Activated naive CD8-positive, alpha-beta T cell treated with anti-CD3 and anti-CD28 coated beads, Interleukin-2, amount 50 U/mL, for 24 hours (primary cell): Measurements from ENCODE around the gene ZEB2.
A peak's percentile ranks its signal among the peaks of the same experiment; 100 is the strongest.

ENCODE experiments used
- ATAC-seq: fragments of 150-1000 bp; cut with Tn5 transposase; one replicate; pipeline ENCODE4 v1.10.0; 2021
- DNase-seq: peaks from one replicate; pipeline ENCODE4 v3.0.0; 2021
- H3K27ac Mint-ChIP-seq: one replicate; pipeline ENCODE4 v1.8.0; 2021; ENCODE audit warnings: mild to moderate bottlenecking, mixed read lengths
- H3K27me3 Mint-ChIP-seq: one replicate; pipeline ENCODE4 v1.8.0; 2021; ENCODE audit warnings: mixed read lengths
- H3K36me3 Mint-ChIP-seq: one replicate; pipeline ENCODE4 v1.8.0; 2021; ENCODE audit warnings: low read depth, mixed read lengths
- H3K4me1 Mint-ChIP-seq: one replicate; pipeline ENCODE4 v1.8.0; 2021; ENCODE audit warnings: mixed read lengths
- H3K4me3 Mint-ChIP-seq: one replicate; pipeline ENCODE4 v1.8.0; 2021; ENCODE audit warnings: mild to moderate bottlenecking, moderate library complexity, mixed read lengths
- H3K9me3 Mint-ChIP-seq: one replicate; pipeline ENCODE4 v1.8.0; 2021; ENCODE audit warnings: mixed read lengths

ZEB2 gene

DNA sequence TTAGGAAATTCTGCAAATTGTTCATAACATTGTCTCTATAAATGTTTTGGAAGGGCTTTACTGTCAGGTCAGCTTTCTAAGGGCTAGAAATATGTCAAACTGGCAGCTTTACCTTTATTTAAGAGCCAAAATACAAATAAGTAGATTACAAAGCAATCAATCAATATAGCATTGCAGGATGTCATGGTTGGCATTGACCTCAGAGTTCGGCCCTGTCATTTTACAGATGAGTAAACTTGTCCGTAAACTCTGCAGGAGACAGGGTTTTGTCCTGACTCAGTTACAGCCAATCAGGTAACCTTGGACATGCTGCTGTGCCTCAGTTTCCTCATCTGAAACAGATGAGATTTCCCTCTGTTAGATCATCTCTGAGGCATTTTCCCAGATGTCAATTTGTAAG, 25.9 kb upstream of the ZEB2 start:
- ATAC-seq (no peak), DNase-seq (no peak)
- peaks cover 11% of the 10 kb centered on the region for H3K4me1 Mint-ChIP-seq
- peaks cover 5% of the 10 kb centered on the region for H3K27me3 Mint-ChIP-seq
- no peak overlapping the region for H3K4me3 Mint-ChIP-seq
- H3K9me3 Mint-ChIP-seq: no peaks in the 10 kb centered on the region
- H3K36me3 Mint-ChIP-seq: no peaks in the 10 kb centered on the region
- no peak overlapping the region for H3K27ac Mint-ChIP-seq

DNA sequence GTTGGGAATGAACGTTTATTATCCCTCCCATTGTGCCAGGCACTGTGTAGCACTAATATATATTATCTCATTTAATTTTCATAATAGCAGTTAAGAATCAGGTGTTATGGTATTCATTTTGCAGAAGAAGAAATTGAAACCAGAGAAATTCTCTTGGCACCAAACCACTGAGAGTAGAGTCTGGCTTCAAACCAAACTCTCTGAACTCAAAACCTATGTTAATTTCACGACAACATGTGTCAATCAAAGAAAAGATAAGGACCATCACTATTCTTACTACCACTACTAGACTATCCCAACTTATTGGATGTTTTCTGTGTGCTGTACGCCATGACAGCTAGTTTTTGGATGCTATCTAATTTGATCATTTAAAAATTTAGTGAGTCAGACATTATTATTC, 24.1 kb upstream of the ZEB2 start:
- Mint-ChIP-seq H3K4me3 (no peak overlapping the region), H3K9me3 (no peaks in the 10 kb centered on the region), H3K36me3 (no peaks in the 10 kb centered on the region), H3K27ac (no peak overlapping the region), H3K27me3 (peaks cover 5% of the 10 kb centered on the region), H3K4me1 (peaks cover 11% of the 10 kb centered on the region)
- DNase-seq (no peak), ATAC-seq (no peak)

GRCh38 chr2:144541396-144541795, 21.5 kb upstream of the ZEB2 start:
- H3K27ac Mint-ChIP-seq: no peak overlapping the region
- H3K4me3 Mint-ChIP-seq: no peak overlapping the region
- peaks cover 10% of the 10 kb centered on the region for H3K27me3 Mint-ChIP-seq
- DNase-seq: no peak
- ATAC-seq: no peak
- no peaks in the 10 kb centered on the region for H3K36me3 Mint-ChIP-seq
- H3K4me1 Mint-ChIP-seq: no peaks in the 10 kb centered on the region
- no peaks in the 10 kb centered on the region for H3K9me3 Mint-ChIP-seq

DNA sequence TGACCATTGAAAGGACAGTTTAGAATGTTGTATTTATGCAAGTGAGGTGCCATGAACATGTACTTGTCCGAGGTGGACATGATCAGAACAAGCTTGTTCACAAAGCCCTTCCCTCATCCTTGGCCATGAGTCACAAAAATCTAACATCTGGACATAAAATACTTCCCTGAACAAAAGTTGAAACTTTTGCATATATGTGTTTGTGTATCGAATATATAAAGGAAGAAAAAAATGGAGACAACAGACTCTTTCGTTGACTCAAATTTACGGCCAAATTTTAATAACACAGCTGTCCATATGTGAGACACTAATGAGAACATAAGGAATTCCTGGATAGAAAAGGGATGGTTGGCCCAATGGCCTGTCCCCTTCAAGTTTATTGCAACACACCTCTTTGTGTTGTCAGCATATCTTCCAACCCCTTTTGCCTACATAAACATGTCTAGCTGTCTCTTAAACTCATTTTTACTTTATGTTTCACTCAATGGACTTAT, 19.4 kb upstream of the ZEB2 start:
- H3K9me3 Mint-ChIP-seq: no peaks in the 10 kb centered on the region
- H3K4me1 Mint-ChIP-seq: no peaks in the 10 kb centered on the region

DNA sequence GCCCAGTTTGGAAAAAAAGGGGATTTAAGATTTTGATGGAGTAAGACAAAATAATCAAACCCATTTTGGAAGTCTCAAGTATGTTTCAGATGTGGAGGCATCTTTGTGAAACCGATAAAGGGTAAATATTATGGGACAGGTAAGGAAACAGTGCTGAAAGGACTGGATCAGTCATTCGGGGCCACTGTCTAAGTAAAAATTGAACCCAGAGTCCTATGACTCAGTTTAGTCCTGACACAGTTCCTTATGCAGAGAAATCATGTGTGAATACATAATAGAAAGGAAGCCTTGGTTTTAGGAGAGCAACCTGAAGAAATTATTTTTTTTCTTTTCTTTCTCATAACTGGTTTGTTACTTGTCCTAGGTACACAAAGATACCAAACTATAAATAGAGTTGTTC, 15.4 kb upstream of the ZEB2 start:
- Mint-ChIP-seq H3K27ac (no peak overlapping the region), H3K9me3 (no peaks in the 10 kb centered on the region), H3K27me3 (peaks cover 18% of the 10 kb centered on the region), H3K4me3 (no peak overlapping the region), H3K4me1 (no peaks in the 10 kb centered on the region), H3K36me3 (no peaks in the 10 kb centered on the region)
- DNase-seq (no peak), ATAC-seq (no peak)

More for the DNA sequence above, 19.4 kb upstream of the ZEB2 start:
- no peak overlapping the region for H3K27ac Mint-ChIP-seq
- H3K27me3 Mint-ChIP-seq: peaks cover 13% of the 10 kb centered on the region
- DNase-seq (no peak), ATAC-seq (no peak)
- H3K4me3 Mint-ChIP-seq: no peak overlapping the region
- no peaks in the 10 kb centered on the region for H3K36me3 Mint-ChIP-seq

GRCh38 chr2:144533221-144533620, 13.3 kb upstream of the ZEB2 start:
- H3K27me3 Mint-ChIP-seq: peaks cover 23% of the 10 kb centered on the region
- H3K36me3 Mint-ChIP-seq: no peaks in the 10 kb centered on the region
- DNase-seq: no peak
- no peaks in the 10 kb centered on the region for H3K9me3 Mint-ChIP-seq
- no peaks in the 10 kb centered on the region for H3K4me1 Mint-ChIP-seq
- no peak overlapping the region for H3K4me3 Mint-ChIP-seq
- H3K27ac Mint-ChIP-seq: no peak overlapping the region
- ATAC-seq: no peak

DNA sequence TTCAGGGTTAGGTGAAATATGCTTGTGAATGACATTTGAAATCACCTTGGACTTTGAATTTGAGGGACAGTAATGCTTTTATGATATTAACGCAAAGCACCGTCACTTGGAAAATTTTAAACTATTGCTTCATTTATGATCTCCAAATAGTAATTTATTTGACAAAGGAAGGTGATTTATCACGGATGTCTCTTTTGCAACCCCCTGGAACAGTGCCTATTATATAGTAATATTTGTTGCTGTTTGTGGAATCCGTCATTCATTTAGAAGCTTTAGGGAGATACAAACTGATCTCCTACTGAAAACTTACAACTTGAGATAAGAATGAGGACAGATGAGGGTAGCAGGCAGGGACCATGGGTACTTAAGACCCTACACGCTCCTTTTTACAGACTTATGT, 10.7 kb upstream of the ZEB2 start:
- Mint-ChIP-seq H3K4me1 (no peaks in the 10 kb centered on the region), H3K9me3 (no peaks in the 10 kb centered on the region), H3K4me3 (no peak overlapping the region), H3K27me3 (peaks cover 34% of the 10 kb centered on the region), H3K27ac (no peak overlapping the region), H3K36me3 (no peaks in the 10 kb centered on the region)
- no peak for DNase-seq
- no peak for ATAC-seq

DNA sequence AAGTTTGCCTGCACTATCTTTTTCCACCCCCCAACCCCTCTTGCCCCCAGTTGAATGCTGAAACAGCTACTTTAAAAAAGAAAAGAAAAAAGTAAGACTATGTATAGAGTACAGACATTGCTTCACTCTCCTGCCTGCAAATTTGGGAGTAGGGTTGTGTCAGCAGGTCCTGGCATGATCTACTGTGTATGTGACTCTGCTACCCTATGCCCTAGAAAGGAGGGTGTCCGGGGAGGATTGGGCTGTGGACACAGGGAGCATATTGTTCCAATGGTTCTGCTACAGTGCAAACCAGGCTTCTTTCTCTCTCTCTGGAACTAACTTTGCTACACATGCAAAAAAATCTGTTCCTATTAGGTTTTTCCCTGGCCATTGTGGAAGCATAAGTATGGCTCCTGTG, 9.9 kb upstream of the ZEB2 start:
- H3K4me3 Mint-ChIP-seq: no peak overlapping the region
- no peak for DNase-seq
- ATAC-seq: no peak
- no peak overlapping the region for H3K27ac Mint-ChIP-seq
- H3K36me3 Mint-ChIP-seq: no peaks in the 10 kb centered on the region
- peaks cover under 1% of the 10 kb centered on the region for H3K4me1 Mint-ChIP-seq
- H3K27me3 Mint-ChIP-seq: peaks cover 39% of the 10 kb centered on the region
- no peaks in the 10 kb centered on the region for H3K9me3 Mint-ChIP-seq

DNA sequence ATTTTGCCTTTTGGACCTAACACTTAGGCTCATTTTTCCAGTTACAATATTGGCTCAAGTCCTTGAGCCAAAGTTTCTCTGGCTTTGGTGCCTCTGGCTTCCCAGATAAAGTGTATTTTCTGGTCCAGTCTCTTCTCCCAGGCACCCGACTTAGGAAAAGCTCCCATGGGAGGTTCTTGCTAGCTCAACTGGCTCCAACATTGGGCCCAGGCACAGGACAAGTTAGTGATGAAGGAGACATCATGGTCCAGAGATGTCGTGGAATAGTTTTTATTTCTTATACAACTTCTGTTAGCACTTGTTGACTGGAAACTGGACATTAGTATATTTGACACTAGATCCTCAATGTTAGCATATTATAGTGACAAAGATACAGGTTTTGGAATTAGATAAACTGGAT, 8.2 kb upstream of the ZEB2 start:
- no peaks in the 10 kb centered on the region for H3K9me3 Mint-ChIP-seq
- DNase-seq (no peak), ATAC-seq (no peak)
- H3K36me3 Mint-ChIP-seq: no peaks in the 10 kb centered on the region
- peaks cover 46% of the 10 kb centered on the region for H3K27me3 Mint-ChIP-seq
- H3K4me3 Mint-ChIP-seq: no peak overlapping the region
- peaks cover 9% of the 10 kb centered on the region for H3K4me1 Mint-ChIP-seq
- no peak overlapping the region for H3K27ac Mint-ChIP-seq

DNA sequence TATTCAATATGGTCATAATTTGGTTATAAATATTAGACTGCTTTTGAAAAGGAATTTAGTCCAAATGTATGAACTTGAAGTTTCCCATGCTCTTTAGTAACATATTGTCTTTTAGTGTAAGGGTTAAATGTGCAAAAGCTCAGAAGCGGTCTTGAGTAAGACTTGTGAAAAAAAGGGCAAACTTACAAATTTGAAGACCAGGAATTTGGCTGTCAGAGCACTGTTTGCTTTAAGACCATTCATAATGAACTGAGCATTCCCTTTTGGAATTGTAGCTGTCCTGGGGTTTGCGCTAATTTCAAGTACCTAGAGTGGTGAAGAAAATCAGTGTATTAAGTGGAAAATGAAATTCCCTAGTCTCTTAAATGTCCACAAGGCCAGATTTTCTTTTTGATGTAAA, 6.9 kb upstream of the ZEB2 start:
- H3K4me3 Mint-ChIP-seq: no peak overlapping the region
- ATAC-seq (no peak), DNase-seq (no peak)
- H3K27ac Mint-ChIP-seq: no peak overlapping the region
- H3K27me3 Mint-ChIP-seq: peaks cover 51% of the 10 kb centered on the region
- H3K9me3 Mint-ChIP-seq: no peaks in the 10 kb centered on the region
- H3K36me3 Mint-ChIP-seq: no peaks in the 10 kb centered on the region
- peaks cover 19% of the 10 kb centered on the region for H3K4me1 Mint-ChIP-seq

- Mint-ChIP-seq H3K4me3 (peak overlapping the region; percentile 80), H3K27me3 (peaks cover 57% of the 10 kb centered on the region), H3K27ac (peak overlapping the region; percentile 50), H3K36me3 (no peaks in the 10 kb centered on the region), H3K9me3 (no peaks in the 10 kb centered on the region), H3K4me1 (peaks cover 25% of the 10 kb centered on the region)
- peak; percentile 49 for DNase-seq
- peak; percentile 29 for ATAC-seq
These were observed 4.4 kb upstream of the ZEB2 start for GRCh38 chr2:144524118-144525009.

- no peak for ATAC-seq
- Mint-ChIP-seq H3K4me1 (peaks cover 25% of the 10 kb centered on the region), H3K9me3 (no peaks in the 10 kb centered on the region), H3K36me3 (no peaks in the 10 kb centered on the region), H3K27ac (peak overlapping the region; percentile 41), H3K27me3 (peaks cover 57% of the 10 kb centered on the region), H3K4me3 (peak overlapping the region; percentile 80)
- no peak for DNase-seq
These were observed 3.7 kb upstream of the ZEB2 start for GRCh38 chr2:144523596-144524117.

- H3K36me3 Mint-ChIP-seq: no peaks in the 10 kb centered on the region
- H3K4me1 Mint-ChIP-seq: peaks cover 25% of the 10 kb centered on the region
- H3K4me3 Mint-ChIP-seq: peak overlapping the region; percentile 80
- H3K27ac Mint-ChIP-seq: peak overlapping the region; percentile 41
- ATAC-seq (no peak), DNase-seq (peak; percentile 25)
- H3K27me3 Mint-ChIP-seq: peaks cover 57% of the 10 kb centered on the region
- no peaks in the 10 kb centered on the region for H3K9me3 Mint-ChIP-seq
These were observed 3.1 kb upstream of the ZEB2 start for GRCh38 chr2:144522897-144523595.

GRCh38 chr2:144522176-144522896, 2.4 kb upstream of the ZEB2 start:
- H3K27ac Mint-ChIP-seq: no peak overlapping the region
- peak overlapping the region; percentile 80 for H3K4me3 Mint-ChIP-seq
- H3K27me3 Mint-ChIP-seq: peaks cover 55% of the 10 kb centered on the region
- no peak for DNase-seq
- H3K36me3 Mint-ChIP-seq: no peaks in the 10 kb centered on the region
- H3K9me3 Mint-ChIP-seq: no peaks in the 10 kb centered on the region
- H3K4me1 Mint-ChIP-seq: peaks cover 27% of the 10 kb centered on the region
- no peak for ATAC-seq
